H9 (cell line): ENCODE data around the gene CAGE1. TPM values are rescaled to one million over a fixed set of nuclear protein-coding genes. Genes with fewer than 3 reads are reported as not detected.

Experiments used
- DNase-seq: peaks from one replicate; pipeline ENCODE4 v3.0.0-alpha.2; 2017
- H2AFZ ChIP-seq: one replicate; pipeline ENCODE4 v1.6.1; 2013; ENCODE audit warnings: mild to moderate bottlenecking, low read length, control low read depth, moderate library complexity
- H2AK5ac ChIP-seq: 2 replicates; pipeline ENCODE4 v1.6.1; 2013; ENCODE audit warnings: low read length, control low read depth, mixed read lengths; ENCODE audit not compliant: insufficient read length
- H2BK120ac ChIP-seq: one replicate; pipeline ENCODE4 v1.6.1; 2013; ENCODE audit warnings: low read depth, mild to moderate bottlenecking, low read length, control low read depth, inconsistent platforms; ENCODE audit not compliant: poor library complexity, severe bottlenecking
- H2BK12ac ChIP-seq: 2 replicates; pipeline ENCODE4 v1.6.1; 2013; ENCODE audit warnings: low read length, control low read depth, mixed read lengths, low read depth; ENCODE audit not compliant: insufficient read length
- H2BK15ac ChIP-seq: 2 replicates; pipeline ENCODE4 v1.6.1; 2013; ENCODE audit warnings: low read depth, low read length, control low read depth
- H2BK20ac ChIP-seq: one replicate; pipeline ENCODE4 v1.6.1; 2013; ENCODE audit warnings: low read depth, mild to moderate bottlenecking, low read length, control low read depth, inconsistent platforms; ENCODE audit not compliant: poor library complexity, severe bottlenecking
- H2BK5ac ChIP-seq: 2 replicates; pipeline ENCODE4 v1.6.1; 2013; ENCODE audit warnings: low read length, control low read depth, mixed read lengths; ENCODE audit not compliant: insufficient read length
- H3K14ac ChIP-seq: 2 replicates; pipeline ENCODE4 v1.6.1; 2013; ENCODE audit warnings: low read length, control low read depth; ENCODE audit not compliant: insufficient read depth
- H3K18ac ChIP-seq: 2 replicates; pipeline ENCODE4 v1.6.1; 2013; ENCODE audit warnings: low read depth, mild to moderate bottlenecking, mixed read lengths, low read length, control low read depth; ENCODE audit not compliant: insufficient read length
- H3K23ac ChIP-seq: 2 replicates; pipeline ENCODE4 v1.6.1; 2013; ENCODE audit warnings: low read length, control low read depth, mixed read lengths, low read depth; ENCODE audit not compliant: insufficient read length
- H3K23me2 ChIP-seq: 2 replicates; pipeline ENCODE4 v1.6.1; 2013; ENCODE audit warnings: low read depth, mild to moderate bottlenecking, mixed read lengths, low read length, control low read depth; ENCODE audit not compliant: insufficient read length, poor library complexity, severe bottlenecking
- H3K27ac ChIP-seq: 2 replicates; pipeline ENCODE4 v1.5.1; 2013; ENCODE audit warnings: low read length, control low read depth, mixed read lengths, low read depth; ENCODE audit not compliant: insufficient read length
- H3K27me3 ChIP-seq: 2 replicates; pipeline ENCODE4 v1.6.1; 2013; ENCODE audit warnings: low read length, control low read depth, inconsistent platforms; ENCODE audit not compliant: insufficient read depth
- H3K4ac ChIP-seq: 2 replicates; pipeline ENCODE4 v1.6.1; 2013; ENCODE audit warnings: low read depth, mild to moderate bottlenecking, control low read depth, inconsistent platforms, low read length, moderate library complexity
- H3K4me1 ChIP-seq: 2 replicates; pipeline ENCODE4 v1.6.1; 2013; ENCODE audit warnings: low read length, control low read depth, inconsistent platforms; ENCODE audit not compliant: insufficient read depth
- H3K4me2 ChIP-seq: 2 replicates; pipeline ENCODE4 v1.6.1; 2013; ENCODE audit warnings: low read length, control low read depth, mixed read lengths; ENCODE audit not compliant: insufficient read length, insufficient read depth
- H3K56ac ChIP-seq: 2 replicates; pipeline ENCODE4 v1.6.1; 2013; ENCODE audit warnings: low read depth, mild to moderate bottlenecking, mixed read lengths, low read length, control low read depth; ENCODE audit not compliant: insufficient read length
- H3K79me1 ChIP-seq: 2 replicates; pipeline ENCODE4 v1.6.1; 2013; ENCODE audit warnings: low read depth, mild to moderate bottlenecking, moderate library complexity, low read length, control low read depth, inconsistent platforms; ENCODE audit not compliant: insufficient read depth, poor library complexity, severe bottlenecking
- H3K79me2 ChIP-seq: 2 replicates; pipeline ENCODE4 v1.6.1; 2013; ENCODE audit warnings: low read length, control low read depth, inconsistent platforms; ENCODE audit not compliant: insufficient read depth
- H3K9ac ChIP-seq: 2 replicates; pipeline ENCODE4 v1.6.1; 2013; ENCODE audit warnings: low read length, control low read depth, mixed read lengths; ENCODE audit not compliant: insufficient read length; ENCODE audit errors: extremely low read depth
- H3K9me3 ChIP-seq: one replicate; pipeline ENCODE4 v1.6.1; 2013; ENCODE audit warnings: low read depth, low read length, inconsistent platforms; ENCODE audit not compliant: control insufficient read depth
- H3T11ph ChIP-seq: one replicate; pipeline ENCODE4 v1.6.1; 2013; ENCODE audit warnings: mild to moderate bottlenecking, low read length, control low read depth, inconsistent platforms
- H4K20me1 ChIP-seq: one replicate; pipeline ENCODE4 v1.6.1; 2013; ENCODE audit not compliant: control insufficient read depth, insufficient read length, insufficient read depth
- H4K5ac ChIP-seq: 2 replicates; pipeline ENCODE4 v1.6.1; 2013; ENCODE audit warnings: low read depth, mild to moderate bottlenecking, mixed read lengths, low read length, control low read depth; ENCODE audit not compliant: insufficient read length
- H4K8ac ChIP-seq: replicated peaks from 2 replicates; pipeline ENCODE4 v1.6.1; 2013; ENCODE audit warnings: low read length, control low read depth, mixed read lengths, low read depth; ENCODE audit not compliant: insufficient read length
- H4K91ac ChIP-seq: 2 replicates; pipeline ENCODE4 v1.6.1; 2013; ENCODE audit warnings: low read depth, mild to moderate bottlenecking, moderate library complexity, mixed read lengths, low read length, control low read depth; ENCODE audit not compliant: insufficient read length
- H3K27ac Mint-ChIP-seq, 3 experiments: 2 replicates in 2 of 3; 3 replicates in 1 of 3; pipeline ENCODE4 v1.8.0; 2020 to 2021; ENCODE audit warnings: mixed read lengths in 3 of 3, mild to moderate bottlenecking in 1 of 3, moderate library complexity in 1 of 3
- H3K27me3 Mint-ChIP-seq: 2 replicates; pipeline ENCODE4 v1.8.0; 2021; ENCODE audit warnings: low read depth, mild to moderate bottlenecking, moderate library complexity, mixed read lengths
- H3K36me3 Mint-ChIP-seq, 3 experiments: 2 replicates in 2 of 3; 3 replicates in 1 of 3; pipeline ENCODE4 v1.8.0; 2020 to 2021; ENCODE audit warnings: low read depth in 3 of 3, mixed read lengths in 3 of 3; ENCODE audit not compliant: insufficient read depth in 1 of 3
- H3K4me1 Mint-ChIP-seq, 2 experiments: 2 replicates each; pipeline ENCODE4 v1.8.0; 2020; ENCODE audit warnings: mixed read lengths in 2 of 2
- H3K4me3 Mint-ChIP-seq, 2 experiments: 2 replicates in 1 of 2; 3 replicates in 1 of 2; pipeline ENCODE4 v1.8.0; 2020 to 2021; ENCODE audit warnings: mild to moderate bottlenecking in 2 of 2, mixed read lengths in 2 of 2, moderate library complexity in 1 of 2
- H3K9me3 Mint-ChIP-seq, 2 experiments: 2 replicates in 1 of 2; 3 replicates in 1 of 2; pipeline ENCODE4 v1.8.0; 2020; ENCODE audit warnings: mild to moderate bottlenecking in 2 of 2, mixed read lengths in 2 of 2, moderate library complexity in 1 of 2
- WGBS: extraction: QIAGEN DNeasy Blood & Tissue Kit; methylation state at CpG from one replicate; pipeline ENCODE4 v1.1.7; 2013; ENCODE audit warnings: missing lambda C conversion rate, low lambda C conversion rate, mixed read lengths; ENCODE audit not compliant: insufficient read length; ENCODE audit errors: extremely low coverage; 5-methylcytosine and 5-hydroxymethylcytosine counted together
- total RNA-seq: library from RNA; stranded (reverse); gene quantifications from 2 replicates; pipeline ENCODE4 v1.2.1, GENCODE V29; 2021
- TF ChIP-seq, protein P1 (sequence below): fragments of 200-600 bp; sonication (generic); conservative IDR thresholded peaks from 3 replicates; pipeline ENCODE4 v1.8.0; 2021; ENCODE audit warnings: antibody characterized with exemption, mild to moderate bottlenecking

Gene CAGE1
- total RNA-seq, 1 experiment from 2014 or later: 0.28 TPM

- H4K8ac ChIP-seq: no peak overlapping the region
- H3K79me2 ChIP-seq: no peaks in the 10 kb centered on the region
- Mint-ChIP-seq H3K36me3 (no peaks in the 10 kb centered on the region), H3K27ac (no peak overlapping the region), H3K4me1 (peaks cover 11 to 20% of the 10 kb centered on the region in 2 experiments), H3K4me3 (no peak overlapping the region), H3K27me3 (no peaks in the 10 kb centered on the region), H3K9me3 (no peaks in the 10 kb centered on the region)
- H3K23me2 ChIP-seq: no peaks in the 10 kb centered on the region
- H2AK5ac ChIP-seq: no peak overlapping the region
- no peaks in the 10 kb centered on the region for H3K4me1 ChIP-seq
- no peak overlapping the region for H2AFZ ChIP-seq
- no peak overlapping the region for H3K4ac ChIP-seq
- no peak overlapping the region for H3K9ac ChIP-seq
- H3K14ac ChIP-seq: no peak overlapping the region
- H4K91ac ChIP-seq: no peak overlapping the region
- H2BK120ac ChIP-seq: no peak overlapping the region
- no peak overlapping the region for H4K5ac ChIP-seq
- H2BK12ac ChIP-seq: no peak overlapping the region
- no peaks in the 10 kb centered on the region for H4K20me1 ChIP-seq
- TF ChIP-seq, protein P1, sequence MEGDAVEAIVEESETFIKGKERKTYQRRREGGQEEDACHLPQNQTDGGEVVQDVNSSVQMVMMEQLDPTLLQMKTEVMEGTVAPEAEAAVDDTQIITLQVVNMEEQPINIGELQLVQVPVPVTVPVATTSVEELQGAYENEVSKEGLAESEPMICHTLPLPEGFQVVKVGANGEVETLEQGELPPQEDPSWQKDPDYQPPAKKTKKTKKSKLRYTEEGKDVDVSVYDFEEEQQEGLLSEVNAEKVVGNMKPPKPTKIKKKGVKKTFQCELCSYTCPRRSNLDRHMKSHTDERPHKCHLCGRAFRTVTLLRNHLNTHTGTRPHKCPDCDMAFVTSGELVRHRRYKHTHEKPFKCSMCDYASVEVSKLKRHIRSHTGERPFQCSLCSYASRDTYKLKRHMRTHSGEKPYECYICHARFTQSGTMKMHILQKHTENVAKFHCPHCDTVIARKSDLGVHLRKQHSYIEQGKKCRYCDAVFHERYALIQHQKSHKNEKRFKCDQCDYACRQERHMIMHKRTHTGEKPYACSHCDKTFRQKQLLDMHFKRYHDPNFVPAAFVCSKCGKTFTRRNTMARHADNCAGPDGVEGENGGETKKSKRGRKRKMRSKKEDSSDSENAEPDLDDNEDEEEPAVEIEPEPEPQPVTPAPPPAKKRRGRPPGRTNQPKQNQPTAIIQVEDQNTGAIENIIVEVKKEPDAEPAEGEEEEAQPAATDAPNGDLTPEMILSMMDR: no peak
- H3K27me3 ChIP-seq: no peaks in the 10 kb centered on the region
- H2BK15ac ChIP-seq: no peak overlapping the region
- DNase-seq: no peak
- H3K4me2 ChIP-seq: no peak overlapping the region
- H2BK5ac ChIP-seq: no peak overlapping the region
- no peak overlapping the region for H2BK20ac ChIP-seq
- no peak overlapping the region for H3T11ph ChIP-seq
- WGBS: no CpG with 5 or more reads among the region's 16 CpGs
- H3K27ac ChIP-seq: no peak overlapping the region
- no peak overlapping the region for H3K23ac ChIP-seq
- no peaks in the 10 kb centered on the region for H3K9me3 ChIP-seq
- no peak overlapping the region for H3K56ac ChIP-seq
- H3K79me1 ChIP-seq: no peaks in the 10 kb centered on the region
- no peak overlapping the region for H3K18ac ChIP-seq
Observed at GRCh38 chr6:7432391-7433120, 43.0 kb upstream of the CAGE1 start.
